Measurements from ENCODE around the gene SPATA24. TPM values are rescaled to one million over a fixed set of nuclear protein-coding genes. Genes with fewer than 3 reads are reported as not detected.

The SPATA24 gene, protein sequence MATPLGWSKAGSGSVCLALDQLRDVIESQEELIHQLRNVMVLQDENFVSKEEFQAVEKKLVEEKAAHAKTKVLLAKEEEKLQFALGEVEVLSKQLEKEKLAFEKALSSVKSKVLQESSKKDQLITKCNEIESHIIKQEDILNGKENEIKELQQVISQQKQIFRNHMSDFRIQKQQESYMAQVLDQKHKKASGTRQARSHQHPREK
- total RNA-seq (2021; ENCODE audit: unreplicated experiment): 3.1 TPM
- polyA plus RNA-seq (2012): 3.8 and 5.8 TPM in 2 replicates
- Bru-seq, nascent RNA: percentile 58 among the genes with signal in this experiment
- percentile 52 among the genes with signal in this experiment for BruChase-seq, experiment 1, labeled RNA remaining after a 6-hour chase
- BruChase-seq, experiment 2, labeled RNA remaining after a 2-hour chase: percentile 53 among the genes with signal in this experiment
- long read RNA-seq, partial matches to known transcripts: 1 of 2 reads
- long read RNA-seq, other reads (novel, unspliced or antisense): 1 of 2 reads

DNA sequence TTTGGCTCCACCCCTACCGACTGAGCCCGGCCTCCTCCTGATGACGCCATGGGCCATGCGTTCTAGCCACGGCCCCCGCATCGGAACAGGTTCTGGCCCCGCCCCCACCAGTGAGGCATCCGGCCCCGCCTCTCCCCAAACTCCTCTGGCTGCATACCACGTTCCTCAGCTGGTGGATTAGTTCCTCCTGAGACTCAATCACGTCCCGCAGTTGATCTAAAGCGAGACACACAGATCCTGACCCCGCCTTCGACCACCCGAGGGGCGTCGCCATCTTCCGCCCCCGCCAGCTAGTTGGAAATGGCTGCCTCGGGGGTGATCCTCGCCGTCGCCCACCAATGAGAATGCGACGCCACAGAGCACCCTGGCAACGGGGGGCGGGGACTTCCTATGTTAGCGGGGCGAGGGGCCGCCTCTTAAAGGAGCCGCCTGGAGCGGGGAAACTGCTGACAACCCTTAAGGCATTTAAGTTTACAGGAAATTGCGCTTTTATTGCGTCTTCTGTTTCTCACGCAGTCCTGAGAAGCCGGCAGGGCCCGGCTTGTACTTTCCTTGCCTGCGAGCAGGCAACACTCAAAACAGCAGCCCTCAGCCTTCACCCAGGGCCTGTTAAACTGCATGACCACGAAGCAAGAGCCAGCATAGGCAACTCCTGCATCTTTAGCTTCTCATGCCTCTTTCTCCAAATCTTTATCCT, at the start of gene SPATA24:
Gene SPATA24 (minus strand): TSS at position 303 of the 697 bp plus-strand sequence. CDS start 29 bp downstream, at position 274.
- no peak for TF ChIP-seq ZNF274 (IDR thresholded peaks at IDR 0.05; ENCODE audit: low read depth, low read length)
- TF ChIP-seq SP1 (IDR thresholded peaks at IDR 0.05; ENCODE audit: low read depth): peak; percentile 95
- peak; percentile 68; the same call in 1 of the 2 replicates for TF ChIP-seq CBX3 (IDR thresholded peaks at IDR 0.05; ENCODE audit: low read depth)
- TF ChIP-seq, protein P1, sequence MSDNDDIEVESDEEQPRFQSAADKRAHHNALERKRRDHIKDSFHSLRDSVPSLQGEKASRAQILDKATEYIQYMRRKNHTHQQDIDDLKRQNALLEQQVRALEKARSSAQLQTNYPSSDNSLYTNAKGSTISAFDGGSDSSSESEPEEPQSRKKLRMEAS (IDR thresholded peaks at IDR 0.05): peak; percentile 91
- peak; percentile 42; the same call in 1 of the 2 replicates for TF ChIP-seq POLR2AphosphoS5 (IDR thresholded peaks at IDR 0.05; ENCODE audit: low read depth, low read length)
- TF ChIP-seq SIN3A (IDR thresholded peaks at IDR 0.05; ENCODE audit: low read depth): peak; percentile 54; the same call in 1 of the 2 replicates
- no peak for TF ChIP-seq FOSL1 (IDR thresholded peaks at IDR 0.05; ENCODE audit: low read depth)
- peak; percentile 69; the same call in 1 of the 2 replicates for TF ChIP-seq SRF (IDR thresholded peaks at IDR 0.05; ENCODE audit: low read depth)
- TF ChIP-seq, protein P2, sequence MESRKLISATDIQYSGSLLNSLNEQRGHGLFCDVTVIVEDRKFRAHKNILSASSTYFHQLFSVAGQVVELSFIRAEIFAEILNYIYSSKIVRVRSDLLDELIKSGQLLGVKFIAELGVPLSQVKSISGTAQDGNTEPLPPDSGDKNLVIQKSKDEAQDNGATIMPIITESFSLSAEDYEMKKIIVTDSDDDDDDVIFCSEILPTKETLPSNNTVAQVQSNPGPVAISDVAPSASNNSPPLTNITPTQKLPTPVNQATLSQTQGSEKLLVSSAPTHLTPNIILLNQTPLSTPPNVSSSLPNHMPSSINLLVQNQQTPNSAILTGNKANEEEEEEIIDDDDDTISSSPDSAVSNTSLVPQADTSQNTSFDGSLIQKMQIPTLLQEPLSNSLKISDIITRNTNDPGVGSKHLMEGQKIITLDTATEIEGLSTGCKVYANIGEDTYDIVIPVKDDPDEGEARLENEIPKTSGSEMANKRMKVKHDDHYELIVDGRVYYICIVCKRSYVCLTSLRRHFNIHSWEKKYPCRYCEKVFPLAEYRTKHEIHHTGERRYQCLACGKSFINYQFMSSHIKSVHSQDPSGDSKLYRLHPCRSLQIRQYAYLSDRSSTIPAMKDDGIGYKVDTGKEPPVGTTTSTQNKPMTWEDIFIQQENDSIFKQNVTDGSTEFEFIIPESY (IDR thresholded peaks at IDR 0.05; ENCODE audit: extremely low read depth, insufficient replicate concordance, low read length): no peak
- TF ChIP-seq EGR1 (IDR thresholded peaks at IDR 0.05; ENCODE audit: low read depth): peak; percentile 100
- TF ChIP-seq ZFX (IDR thresholded peaks at IDR 0.05): no peak
- TF ChIP-seq YY1 (IDR thresholded peaks at IDR 0.05; ENCODE audit: extremely low read depth, insufficient replicate concordance, low read depth, low read length): peak; percentile 90
- Histone ChIP-seq H3K27me3 (ENCODE audit: insufficient read depth, low read length) (no peaks in the 10 kb centered on the region), H3K4me3 (replicated peaks in 1 of 2; ENCODE audit: low read depth in 1 of 2, low read length in 2 of 2) (peak within 1 kb of the TSS; percentile 49 to 58), H3K4me1 (ENCODE audit: control insufficient read depth in 1 of 2, insufficient read depth in 2 of 2, low read length in 2 of 2) (peaks cover 11 to 19% of the 10 kb centered on the region in 2 experiments), H3K27ac (ENCODE audit: low read depth, low read length) (peak within 1 kb of the TSS; percentile 92), H3K4me2 (ENCODE audit: low read length) (peak within 1 kb of the TSS; percentile 70), H2AFZ (ENCODE audit: low read depth, low read length, poor library complexity, severe bottlenecking) (peak within 1 kb of the TSS; percentile 41), H3K36me3 (ENCODE audit: control insufficient read depth in 1 of 2, insufficient read depth in 2 of 2, low read length in 2 of 2) (no peaks in the 10 kb centered on the region), H3K79me2 (ENCODE audit: insufficient read depth, low read length) (no peaks in the 10 kb centered on the region), H4K20me1 (ENCODE audit: insufficient read depth) (no peaks in the 10 kb centered on the region), H3K9me2 (ENCODE audit: insufficient read depth) (no peaks in the 10 kb centered on the region), H3K9me3 (ENCODE audit: control insufficient read depth in 1 of 2, insufficient read depth in 1 of 2, low read depth in 1 of 2, low read length in 2 of 2) (no peaks in the 10 kb centered on the region), H3K9ac (ENCODE audit: low read length) (peak within 1 kb of the TSS; percentile 64)
- intact Hi-C loops (cut with micrococcal nuclease): no loop called here
- POLR2A ChIA-PET: interaction anchor here (1.0 kb wide), 2 partner anchors 12 to 110 kb away, joined by 3 to 4 read pairs; partner anchors contain the start of gene MATR3
- RAD21 ChIA-PET (ENCODE audit: low non-redundant PET in 1 of 2, low total read pairs in 2 of 2, uncharacterized antibody in 2 of 2, unreplicated experiment in 2 of 2): no interaction called here
- peak; percentile 88 for DNase-seq (ENCODE audit: low read depth, low spot score)
- no TSS peak for BruUV-seq (replicated peaks)
- ATAC-seq: peak; percentile 93
- CTCF ChIA-PET: interaction anchor here (0.6 to 1.8 kb wide), 9 partner anchors 11 to 564 kb away, joined by 3 to 4 read pairs (median 3); no protein-coding TSS in a partner anchor
